GM11168 (cell line): ENCODE data around the gene NEXN.
"Not testable (repeated sequence)": the region's sequence is repeated elsewhere in the genome, so short reads cannot be mapped to it uniquely, and the experiment has no call there.

Source experiments
- in situ Hi-C: fragments of 300-500 bp; cut with MboI; formaldehyde crosslinking; loops from one replicate; pipeline ENCODE4 v1.12.0; 2022; ENCODE audit warnings: low sequenced_read_pairs; ENCODE audit not compliant: unreplicated experiment

The NEXN gene

GRCh38 chr1:77955709-77956108, 67.3 kb downstream of the NEXN start:
- in situ Hi-C loops: no loop called here

GRCh38 chr1:77956464-77956863, 68.0 kb downstream of the NEXN start:
- in situ Hi-C loops: no loop called here

GRCh38 chr1:77958391-77958790, 70.0 kb downstream of the NEXN start:
- in situ Hi-C loops: no loop called here

- in situ Hi-C loops: no loop called here
Observed at GRCh38 chr1:77958850-77959249, 70.4 kb downstream of the NEXN start.

DNA sequence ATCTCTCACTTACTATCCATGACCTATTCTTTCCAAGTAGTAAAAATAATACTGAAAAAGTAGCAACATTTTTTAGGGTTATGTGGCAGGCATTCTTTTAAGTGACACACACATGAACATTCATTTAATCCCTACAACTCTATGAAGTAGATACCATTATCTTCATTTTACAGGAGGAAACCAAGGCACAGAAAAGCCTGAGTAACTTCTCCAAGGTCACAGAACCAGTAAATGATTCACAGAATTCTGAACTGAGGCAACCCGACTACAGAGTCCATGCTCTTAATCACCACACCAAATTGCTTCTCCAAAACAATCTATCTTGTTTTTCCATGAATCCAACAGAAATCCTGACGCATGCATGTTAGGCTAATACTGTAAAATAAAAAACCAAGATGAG, 73.0 kb downstream of the NEXN start:
- in situ Hi-C loops: no loop called here

- in situ Hi-C loops: no loop called here
Observed at GRCh38 chr1:77966291-77966690, 77.9 kb downstream of the NEXN start.

GRCh38 chr1:77970192-77970591, 81.8 kb downstream of the NEXN start:
- in situ Hi-C loops: no loop called here

DNA sequence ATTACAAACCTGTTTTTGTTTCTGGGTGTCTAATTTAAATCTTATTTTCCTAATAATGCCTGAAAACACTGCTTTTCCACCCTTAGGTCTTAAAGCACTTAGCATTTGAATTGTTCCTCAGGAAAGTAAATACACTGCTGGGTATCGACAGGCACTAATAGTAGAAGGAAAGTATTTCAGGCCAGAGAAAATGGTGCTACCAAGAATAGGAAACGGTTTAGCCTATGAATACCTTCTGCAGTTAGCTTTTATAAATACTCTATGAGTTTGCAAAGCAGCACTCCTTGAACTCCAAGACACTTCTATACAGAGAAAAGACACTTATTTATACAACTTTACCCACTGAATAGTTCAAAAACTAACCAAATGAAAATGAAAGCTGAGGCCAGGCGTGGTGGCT, 83.7 kb downstream of the NEXN start:
- in situ Hi-C loops: no loop called here

GRCh38 chr1:77975386-77975785, 87.0 kb downstream of the NEXN start:
- in situ Hi-C loops: no loop called here

DNA sequence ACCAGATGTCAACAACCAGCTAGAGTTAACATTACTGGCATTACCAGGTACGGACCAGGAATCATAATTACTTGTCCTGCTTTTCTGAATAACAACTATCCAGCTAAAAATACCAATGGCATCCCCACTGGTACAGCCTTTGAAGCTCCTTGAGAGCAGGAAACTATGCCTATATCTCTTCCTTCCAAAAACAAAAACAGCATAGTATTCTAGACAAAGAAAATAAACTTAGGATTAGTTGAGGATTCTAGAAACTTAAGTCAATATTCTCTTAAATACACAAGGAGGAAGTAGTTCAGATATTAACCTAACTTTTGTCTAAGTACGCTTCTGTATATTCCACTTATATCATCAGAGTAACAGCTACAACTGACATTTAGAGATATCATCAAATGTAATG, 87.5 kb downstream of the NEXN start:
- in situ Hi-C loops: no loop called here

GRCh38 chr1:77976433-77977076, 88.1 kb downstream of the NEXN start:
- in situ Hi-C loops: no loop called here

DNA sequence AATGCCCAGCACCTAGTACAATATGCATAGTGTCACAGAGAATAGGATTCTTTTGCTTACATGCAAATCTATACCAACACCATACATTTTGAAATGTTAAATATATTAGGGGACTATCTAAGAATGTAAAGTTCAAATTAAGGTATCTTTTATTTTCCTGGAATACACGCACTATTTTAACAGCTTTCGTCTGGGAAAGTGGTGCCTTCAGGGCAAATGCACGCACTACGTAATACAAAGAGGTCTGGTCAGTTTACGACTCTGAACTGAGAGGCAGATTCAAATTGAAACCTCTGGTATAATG, 89.5 kb downstream of the NEXN start:
- in situ Hi-C loops: no loop called here

DNA sequence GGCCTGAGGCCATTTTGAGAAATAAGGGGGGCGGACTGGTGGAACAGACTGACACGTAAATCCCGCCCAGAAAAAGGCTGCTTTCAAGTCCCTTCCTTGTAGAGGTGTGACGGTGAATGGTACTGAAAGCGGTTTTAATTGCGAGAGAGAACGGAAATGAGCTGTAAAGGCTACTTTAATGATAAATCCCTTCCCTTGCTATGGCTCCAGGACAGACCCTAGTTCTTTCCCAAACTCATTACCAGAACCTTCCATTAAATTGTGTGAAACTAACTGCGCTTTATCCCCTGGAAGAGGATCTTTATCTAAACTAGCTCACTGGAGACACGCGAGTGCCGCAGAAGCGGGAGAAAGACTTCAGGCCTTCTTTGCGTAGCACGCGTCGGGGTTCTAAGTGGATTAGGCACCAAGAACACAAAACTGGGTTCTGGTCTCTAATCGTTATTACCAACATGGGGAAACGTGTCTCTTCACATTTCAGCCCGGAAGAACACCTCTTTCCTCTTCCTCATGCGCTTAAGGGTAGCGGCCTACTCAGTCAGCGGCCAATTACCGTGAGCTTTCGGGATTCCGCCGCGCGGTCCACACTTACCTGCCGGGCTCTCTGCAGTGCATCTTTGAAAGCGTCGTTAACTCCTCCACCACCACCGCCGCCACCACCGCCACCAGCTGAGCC, 90.0 kb downstream of the NEXN start:
- in situ Hi-C loops: no loop called here

- in situ Hi-C loops: no loop called here
Observed at GRCh38 chr1:77978969-77979876, 90.8 kb downstream of the NEXN start, which contains the start of gene FUBP1. FUBP1 (minus strand) TSS chr1:77979072; CDS start chr1:77979004, 68 bp downstream.

DNA sequence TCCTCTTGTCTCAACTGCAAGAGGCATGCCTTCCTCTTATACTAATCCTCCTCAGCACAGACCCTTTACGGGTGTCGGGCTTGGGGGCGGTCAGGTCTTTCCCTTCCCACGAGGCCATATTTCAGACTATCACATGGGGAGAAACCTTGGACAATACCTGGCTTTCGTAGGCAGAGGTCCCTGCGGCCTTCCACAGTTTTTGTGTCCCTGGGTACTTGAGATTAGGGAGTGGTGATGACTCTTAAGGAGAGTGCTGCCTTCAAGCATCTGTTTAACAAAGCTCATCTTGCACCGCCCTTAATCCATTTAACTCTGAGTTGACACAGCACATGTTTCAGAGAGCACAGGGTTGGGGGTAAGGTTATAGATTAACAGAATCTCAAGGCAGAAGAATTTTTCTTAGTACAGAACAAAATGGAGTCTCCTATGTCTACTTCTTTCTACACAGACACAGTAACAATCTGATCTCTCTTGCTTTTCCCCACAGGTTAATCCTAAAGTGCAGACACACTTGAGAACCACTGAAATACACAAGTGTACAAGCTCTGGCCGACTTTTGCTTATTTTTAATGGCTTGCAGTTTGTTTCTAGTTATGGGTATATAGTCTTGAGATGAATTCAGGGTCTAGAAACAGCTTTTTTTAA, 95.0 kb downstream of the NEXN start:
- in situ Hi-C loops: not testable (repeated sequence)

GRCh38 chr1:77983997-77984355, 95.6 kb downstream of the NEXN start:
- in situ Hi-C loops: no loop called here

DNA sequence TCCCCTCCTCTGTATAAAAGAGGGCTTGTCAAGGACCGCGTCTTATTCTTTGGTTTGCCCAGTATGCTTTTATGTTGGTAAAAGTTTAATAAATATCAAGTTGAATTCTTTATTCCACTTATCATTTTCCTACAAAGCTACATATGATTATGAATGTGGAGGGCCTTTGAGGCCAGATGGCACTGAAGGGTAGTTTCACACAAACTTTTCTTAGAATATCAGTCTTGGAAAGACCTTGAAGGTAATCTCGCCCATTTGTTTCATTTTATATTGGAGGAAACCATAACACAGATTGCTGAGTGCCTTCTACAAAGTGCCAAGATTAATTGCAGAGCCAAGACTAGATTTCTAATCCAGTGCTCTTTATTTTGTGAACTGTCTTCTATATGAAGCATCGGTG, 96.2 kb downstream of the NEXN start:
- in situ Hi-C loops: no loop called here

DNA sequence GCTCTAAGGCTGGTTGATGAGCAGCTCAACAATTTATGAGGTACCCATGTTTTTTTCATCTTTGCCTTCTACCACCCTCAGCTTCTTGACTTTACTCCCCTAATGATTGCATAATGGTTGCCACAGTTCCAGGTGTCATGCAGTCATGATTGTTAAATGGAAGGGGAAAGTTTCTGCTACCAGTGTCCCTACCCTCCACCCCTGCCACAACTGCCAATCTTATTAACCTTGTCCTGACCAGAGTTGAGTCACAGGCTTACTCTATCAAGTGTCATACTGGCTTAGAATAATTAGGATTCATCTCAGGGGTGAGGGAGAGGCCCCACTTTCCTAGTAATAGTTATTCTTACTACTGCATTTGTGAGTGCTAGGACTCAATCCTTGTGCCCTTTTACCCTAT, 98.4 kb downstream of the NEXN start:
- in situ Hi-C loops: no loop called here

- in situ Hi-C loops: no loop called here
Observed at GRCh38 chr1:77987919-77988318, 99.5 kb downstream of the NEXN start.

GRCh38 chr1:77989744-77990143, 101.3 kb downstream of the NEXN start:
- in situ Hi-C loops: no loop called here
